GM12878 (cell line): Measurements from ENCODE around the gene CD96. TPM values are rescaled to one million over a fixed set of nuclear protein-coding genes. Genes with fewer than 3 reads are reported as not detected.

Source experiments
- ATAC-seq: fragments of 200-7000 bp; cut with Tn5 transposase; 3 replicates; pipeline ENCODE4 v1.9.1; 2020; ENCODE audit warnings: mild to moderate bottlenecking, moderate library complexity
- BruUV-seq: library from RNA; stranded (reverse); fragments of 400-500 nt; replicated peaks from 2 replicates; lab custom pipeline; 2021; lab: Mats Ljungman, UMichigan
- CTCF ChIA-PET: fragments of 300-600 bp; sonication (Branson Sonifier 250); formaldehyde crosslinking; extraction: SDS; loops from one replicate; lab custom pipeline; 2021; ENCODE audit warnings: inconsistent platforms; lab: Yijun Ruan, JAX
- POLR2A ChIA-PET: fragments of 350-600 bp; formaldehyde crosslinking; extraction: SDS; loops from one replicate; lab custom pipeline; 2021; ENCODE audit warnings: inconsistent platforms; lab: Charles Lee
- RAD21 ChIA-PET: fragments of 300-600 bp; sonication (Branson Sonifier 250); formaldehyde crosslinking; loops from one replicate; lab custom pipeline; 2023; ENCODE audit warnings: antibody characterized with exemption; ENCODE audit not compliant: unreplicated experiment; lab: Charles Lee
- SMC1A ChIA-PET: fragments of 300-600 bp; sonication (Branson Sonifier 250); formaldehyde crosslinking; loops from one replicate; lab custom pipeline; 2023; ENCODE audit not compliant: unreplicated experiment, uncharacterized antibody; lab: Charles Lee
- DNase-seq: peaks from one replicate; pipeline ENCODE4 v3.0.0-alpha.2; 2011; ENCODE audit warnings: low read depth, low spot score
- FAIRE-seq: peaks from 3 replicates; lab custom pipeline; 2011; peaks lifted over from hg19 to GRCh38; lab: Jason Lieb, UNC
- H2AFZ ChIP-seq: 2 replicates; pipeline ENCODE4 v1.6.0; 2011; ENCODE audit warnings: low read depth, low read length, control low read depth; ENCODE audit not compliant: control insufficient read depth
- H3K27ac ChIP-seq: 2 replicates; pipeline ENCODE4 v1.5.1; 2011; ENCODE audit warnings: control low read depth; ENCODE audit not compliant: control insufficient read depth, insufficient read depth
- H3K27me3 ChIP-seq, 2 experiments: replicated peaks in 1 of 2; 2 replicates each; pipeline versions ENCODE4 v1.6.0 to v1.6.1; 2011; ENCODE audit warnings: low read length in 1 of 2; ENCODE audit not compliant: control insufficient read depth in 2 of 2, insufficient read depth in 2 of 2
- H3K36me3 ChIP-seq, 2 experiments: 2 replicates each; pipeline ENCODE4 v1.5.1; 2011; ENCODE audit warnings: low read length in 1 of 2; ENCODE audit not compliant: control insufficient read depth in 2 of 2, insufficient read depth in 2 of 2
- H3K4me1 ChIP-seq: 2 replicates; pipeline ENCODE4 v1.6.1; 2011; ENCODE audit warnings: mild to moderate bottlenecking, low read length, moderate library complexity, mixed read lengths; ENCODE audit not compliant: control insufficient read depth, insufficient read depth
- H3K4me2 ChIP-seq: 2 replicates; pipeline ENCODE4 v1.6.0; 2011; ENCODE audit warnings: control low read depth; ENCODE audit not compliant: control insufficient read depth, insufficient read depth
- H3K4me3 ChIP-seq: fragments of 200-600 bp; sonication (generic); 2 replicates; pipeline ENCODE4 v1.5.1; 2016
- H3K79me2 ChIP-seq: 2 replicates; pipeline ENCODE4 v1.6.0; 2011; ENCODE audit warnings: low read length; ENCODE audit not compliant: control insufficient read depth, insufficient read depth
- H3K9ac ChIP-seq: 2 replicates; pipeline ENCODE4 v1.8.0; 2011; ENCODE audit warnings: low read length, control low read depth, mixed read lengths; ENCODE audit not compliant: control insufficient read depth, insufficient read depth
- H3K9me3 ChIP-seq: replicated peaks from 3 replicates; pipeline ENCODE4 v1.5.1; 2011; ENCODE audit warnings: mild to moderate bottlenecking, low read length; ENCODE audit not compliant: control insufficient read depth, insufficient read depth
- H4K20me1 ChIP-seq: 2 replicates; pipeline ENCODE4 v1.6.0; 2011; ENCODE audit not compliant: control insufficient read depth, insufficient read depth
- CBFB ChIP-seq: IDR thresholded peaks from 2 replicates; pipeline ENCODE4 v1.6.1; 2016; ENCODE audit warnings: antibody characterized with exemption, low read depth
- EP300 ChIP-seq, 2 experiments: fragments of 150-350 bp in 1 of 2; IDR thresholded peaks; 2 replicates each; pipeline ENCODE4 v1.6.1; 2011 to 2012; ENCODE audit warnings: low read depth in 2 of 2, low read length in 2 of 2, borderline replicate concordance in 1 of 2, improper control_type of control experiment in 1 of 2, inconsistent platforms in 1 of 2; ENCODE audit not compliant: control insufficient read depth in 1 of 2
- ESRRA ChIP-seq: IDR thresholded peaks from 2 replicates; pipeline ENCODE4 v1.6.1; 2012; ENCODE audit warnings: mild to moderate bottlenecking, low read length, improper control_type of control experiment
- EZH2 ChIP-seq: IDR thresholded peaks from 2 replicates; pipeline ENCODE4 v1.6.1; 2012; ENCODE audit warnings: low read depth, mild to moderate bottlenecking, control low read depth, inconsistent platforms, low read length, borderline replicate concordance; ENCODE audit not compliant: control insufficient read depth
- GATAD2B ChIP-seq: fragments of 450-650 bp; conservative IDR thresholded peaks from 2 replicates; pipeline ENCODE4 v1.6.1; 2017; ENCODE audit warnings: low read depth, mild to moderate bottlenecking, moderate library complexity
- HDAC2 ChIP-seq: fragments of 200-600 bp; sonication (generic); IDR thresholded peaks from 2 replicates; pipeline ENCODE4 v1.6.1; 2017
- KLF5 ChIP-seq: fragments of 450-650 bp; IDR thresholded peaks from 2 replicates; pipeline ENCODE4 v1.6.1; 2014; ENCODE audit warnings: mild to moderate bottlenecking; ENCODE audit not compliant: partially characterized antibody
- MEF2B ChIP-seq: fragments of 450-650 bp; IDR thresholded peaks from 2 replicates; pipeline ENCODE4 v1.6.1; 2018; ENCODE audit warnings: mild to moderate bottlenecking, moderate library complexity; ENCODE audit not compliant: partially characterized antibody, poor library complexity, severe bottlenecking
- MYB ChIP-seq: fragments of 150-350 bp; IDR thresholded peaks from 2 replicates; pipeline ENCODE4 v1.6.1; 2014; ENCODE audit warnings: mild to moderate bottlenecking, low read depth, low read length, borderline replicate concordance
- NBN ChIP-seq: fragments of 450-650 bp; IDR thresholded peaks from 2 replicates; pipeline ENCODE4 v1.6.1; 2016
- PAX8 ChIP-seq: fragments of 450-650 bp; IDR thresholded peaks from 2 replicates; pipeline ENCODE4 v1.6.1; 2017; ENCODE audit warnings: mild to moderate bottlenecking, moderate library complexity
- STAT1 ChIP-seq: fragments of 450-650 bp; conservative IDR thresholded peaks from 2 replicates; pipeline ENCODE4 v1.6.1; 2014; ENCODE audit warnings: antibody characterized with exemption, mild to moderate bottlenecking
- ZBED1 ChIP-seq: IDR thresholded peaks from 2 replicates; pipeline ENCODE4 v1.6.1; 2016; ENCODE audit warnings: borderline replicate concordance
- ZNF384 ChIP-seq: IDR thresholded peaks from 2 replicates; pipeline ENCODE4 v1.6.1; 2012; ENCODE audit warnings: low read depth, mild to moderate bottlenecking, low read length, improper control_type of control experiment, borderline replicate concordance
- WGBS: methylation state at CpG from one replicate; pipeline ENCODE4 v1.1.6; 2016; ENCODE audit warnings: low lambda C conversion rate; ENCODE audit not compliant: insufficient replicate concordance, insufficient coverage; ENCODE audit errors: missing lambda C conversion rate; 5-methylcytosine and 5-hydroxymethylcytosine counted together
- in situ Hi-C: fragments of 300-500 bp; cut with MboI; formaldehyde crosslinking; loops from 9 replicates; pipeline ENCODE4 v1.14.3; 2018; ENCODE audit warnings: mixed read lengths
- intact Hi-C: fragments of 100-400 bp; cut with micrococcal nuclease; formaldehyde crosslinking; loops from one replicate; pipeline ENCODE4 v1.14.2; 2022; ENCODE audit not compliant: unreplicated experiment
- polyA plus RNA-seq, 11 experiments: library from polyadenylated mRNA; depleted of rRNA in 4 of 11; unstranded in 6 of 11; stranded (reverse) in 5 of 11; fragments of >200 nt; fragmentation: Nextera tagmentation in 4 of 11; fragmentation: Illumina TruSeq in 1 of 11; extraction: Ambion mirVana in 4 of 11; extraction: Trizol in 1 of 11; gene quantifications; 1 replicate in 1 of 11; 2 replicates in 10 of 11; pipeline versions ENCODE4 v1.2.1 to v1.2.3, GENCODE V29; 2011 to 2016; ENCODE audit warnings: inconsistent platforms in 2 of 11, missing spikeins in 2 of 11, low read depth in 1 of 11
- total RNA-seq, 4 experiments: library from RNA; depleted of rRNA in 3 of 4; stranded (reverse); fragments of >200 nt in 3 of 4; fragmentation: Illumina TruSeq in 1 of 4; extraction: Trizol in 1 of 4; gene quantifications; 2 replicates each; pipeline versions ENCODE4 v1.2.1 to v1.2.3, GENCODE V29; 2013 to 2021
- TF ChIP-seq, protein P1 (sequence below): IDR thresholded peaks from 2 replicates; pipeline ENCODE4 v1.6.1; 2011; ENCODE audit warnings: low read depth, mild to moderate bottlenecking, low read length, moderate library complexity, borderline replicate concordance; ENCODE audit errors: extremely low read depth
- TF ChIP-seq, protein P2 (sequence below): IDR thresholded peaks from 2 replicates; pipeline ENCODE4 v1.6.1; 2011; ENCODE audit warnings: borderline replicate concordance, low read depth, mild to moderate bottlenecking, moderate library complexity, mixed read lengths, low read length; ENCODE audit not compliant: insufficient read depth; ENCODE audit errors: extremely low read length

Gene CD96
- total and polyA plus RNA-seq, 10 of the 15 experiments (the other 5 are each of a cell fraction or from before 2014, with no cell fraction given): 0.13 to 10.1 (median 0.47) TPM

- WGBS: 27% methylated on average over 2 of the region's 2 CpGs
- Histone ChIP-seq H3K4me2 (no peak overlapping the region), H3K27me3 (no peaks in the 10 kb centered on the region), H3K9ac (no peak overlapping the region), H3K4me1 (no peaks in the 10 kb centered on the region), H2AFZ (no peak overlapping the region), H3K9me3 (no peaks in the 10 kb centered on the region), H3K79me2 (no peaks in the 10 kb centered on the region), H3K27ac (no peak overlapping the region), H4K20me1 (no peaks in the 10 kb centered on the region), H3K4me3 (no peak overlapping the region), H3K36me3 (no peaks in the 10 kb centered on the region)
- ChIA-PET CTCF (interaction anchor here (1.0 to 1.8 kb wide), 2 partner anchors 12 to 15 kb away, joined by 3 to 7 read pairs; no protein-coding TSS in a partner anchor), RAD21 (interaction anchor here (0.6 to 1.7 kb wide), 3 partner anchors 12 to 55 kb away, joined by 3 to 4 read pairs (median 3); no protein-coding TSS in a partner anchor), POLR2A (interaction anchor here (1.0 kb wide), 1 partner anchor 11 kb away, joined by 3 read pairs; no protein-coding TSS in a partner anchor), SMC1A (interaction anchor here (1.0 to 1.5 kb wide), 2 partner anchors 26 to 92 kb away, joined by 3 to 4 read pairs; no protein-coding TSS in a partner anchor)
- in situ Hi-C loops: no loop called here
- FAIRE-seq (no peak), DNase-seq (no peak), ATAC-seq (peak; percentile 51; the same call in 2 of the 3 replicates)
- intact Hi-C loops: no loop called here
- BruUV-seq: no TSS peak
- TF ChIP-seq EZH2 (no peak), HDAC2 (no peak), MEF2B (no peak), EP300 (IDR thresholded peaks at IDR 0.05; ENCODE audit: borderline replicate concordance in 1 of 2, control insufficient read depth in 1 of 2, low read depth in 2 of 2, low read length in 2 of 2) (no peak), ZBED1 (no peak), KLF5 (no peak), GATAD2B (no peak), STAT1 (no peak), MYB (no peak), PAX8 (no peak), NBN (no peak), CBFB (no peak), ESRRA (no peak), ZNF384 (no peak)
- TF ChIP-seq, protein P1, sequence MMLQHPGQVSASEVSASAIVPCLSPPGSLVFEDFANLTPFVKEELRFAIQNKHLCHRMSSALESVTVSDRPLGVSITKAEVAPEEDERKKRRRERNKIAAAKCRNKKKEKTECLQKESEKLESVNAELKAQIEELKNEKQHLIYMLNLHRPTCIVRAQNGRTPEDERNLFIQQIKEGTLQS: no peak
- TF ChIP-seq, protein P2, sequence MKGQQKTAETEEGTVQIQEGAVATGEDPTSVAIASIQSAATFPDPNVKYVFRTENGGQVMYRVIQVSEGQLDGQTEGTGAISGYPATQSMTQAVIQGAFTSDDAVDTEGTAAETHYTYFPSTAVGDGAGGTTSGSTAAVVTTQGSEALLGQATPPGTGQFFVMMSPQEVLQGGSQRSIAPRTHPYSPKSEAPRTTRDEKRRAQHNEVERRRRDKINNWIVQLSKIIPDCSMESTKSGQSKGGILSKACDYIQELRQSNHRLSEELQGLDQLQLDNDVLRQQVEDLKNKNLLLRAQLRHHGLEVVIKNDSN: no peak
These were observed 62.1 kb downstream of the CD96 start for GRCh38 chr3:111604119-111604518.
